Hepatocyte (in vitro differentiated cells): ENCODE data around the gene ZNF263. TPM values are rescaled to one million over a fixed set of nuclear protein-coding genes. Genes with fewer than 3 reads are reported as not detected.

Source experiments
- DNase-seq: peaks from one replicate; pipeline ENCODE4 v3.0.0-alpha.2; 2016; ENCODE audit warnings: low spot score
- H2AFZ ChIP-seq: fragments of 200-600 bp; sonication (generic); 2 replicates; pipeline ENCODE4 v1.6.0; 2016; ENCODE audit warnings: antibody characterized with exemption, mild to moderate bottlenecking
- H3K27ac ChIP-seq: fragments of 200-600 bp; sonication (generic); 2 replicates; pipeline ENCODE4 v1.5.1; 2016; ENCODE audit warnings: mild to moderate bottlenecking
- H3K27me3 ChIP-seq: fragments of 200-600 bp; sonication (generic); 2 replicates; pipeline ENCODE4 v1.6.1; 2016
- H3K36me3 ChIP-seq: fragments of 200-600 bp; sonication (generic); replicated peaks from 2 replicates; pipeline ENCODE4 v1.5.1; 2016; ENCODE audit warnings: low read depth; ENCODE audit not compliant: insufficient read depth
- H3K4me1 ChIP-seq: fragments of 200-600 bp; sonication (generic); 2 replicates; pipeline ENCODE4 v1.5.1; 2016; ENCODE audit warnings: mild to moderate bottlenecking, moderate library complexity; ENCODE audit not compliant: insufficient read depth
- H3K4me2 ChIP-seq: fragments of 200-600 bp; sonication (generic); 2 replicates; pipeline ENCODE4 v1.6.0; 2016
- H3K4me3 ChIP-seq: fragments of 200-600 bp; sonication (generic); 2 replicates; pipeline ENCODE4 v1.5.1; 2016; ENCODE audit warnings: mild to moderate bottlenecking
- H3K79me2 ChIP-seq: fragments of 200-600 bp; sonication (generic); 2 replicates; pipeline ENCODE4 v1.6.0; 2017; ENCODE audit warnings: mild to moderate bottlenecking
- H3K9me2 ChIP-seq: fragments of 200-600 bp; sonication (generic); replicated peaks from 2 replicates; pipeline ENCODE4 v1.6.0; 2017; ENCODE audit warnings: mild to moderate bottlenecking; ENCODE audit not compliant: insufficient read depth
- H3K9me3 ChIP-seq: fragments of 200-600 bp; sonication (generic); 2 replicates; pipeline ENCODE4 v1.5.1; 2016; ENCODE audit warnings: low read depth, mild to moderate bottlenecking
- H4K20me1 ChIP-seq: fragments of 200-600 bp; sonication (generic); 2 replicates; pipeline ENCODE4 v1.6.0; 2016; ENCODE audit warnings: mild to moderate bottlenecking; ENCODE audit not compliant: insufficient read depth, poor library complexity, severe bottlenecking
- CTCF ChIP-seq: fragments of 200-600 bp; sonication (generic); IDR thresholded peaks from 2 replicates; pipeline ENCODE4 v1.5.1; 2016; ENCODE audit warnings: antibody characterized with exemption, mild to moderate bottlenecking; ENCODE audit not compliant: poor library complexity
- EZH2 ChIP-seq: fragments of 200-600 bp; sonication (generic); IDR thresholded peaks from 2 replicates; pipeline ENCODE4 v1.6.1; 2016; ENCODE audit warnings: antibody characterized with exemption, mild to moderate bottlenecking, borderline replicate concordance
- EZH2phosphoT487 ChIP-seq: fragments of 200-600 bp; sonication (generic); IDR thresholded peaks from one replicate; pipeline ENCODE4 v1.6.1; 2018; ENCODE audit warnings: antibody characterized with exemption, mild to moderate bottlenecking, low read depth, moderate library complexity; ENCODE audit not compliant: unreplicated experiment, severe bottlenecking
- WGBS: methylation state at CpG from one replicate; pipeline ENCODE4 v1.1.6; 2016; ENCODE audit warnings: low lambda C conversion rate; ENCODE audit errors: missing lambda C conversion rate; 5-methylcytosine and 5-hydroxymethylcytosine counted together
- polyA plus RNA-seq: library from polyadenylated mRNA; unstranded; fragments of >200 nt; fragmentation: Nextera tagmentation; extraction: Ambion mirVana; gene quantifications from 2 replicates; pipeline ENCODE4 v1.2.1, GENCODE V29; 2016
- total RNA-seq: library from RNA; depleted of rRNA; stranded (reverse); fragments of >200 nt; gene quantifications from 2 replicates; pipeline ENCODE4 v1.2.3, GENCODE V29; 2014

ZNF263 gene
- total and polyA plus RNA-seq, 2 experiments from 2014 or later: 33.2 to 47.5 TPM

GRCh38 chr16:3305109-3306068 lies 22.1 kb downstream of the ZNF263 start, which contains the start of the genes TIGD7 and ZNF75A:
TSS of gene TIGD7 (minus strand) at chr16:3305430. CDS start at chr16:3300614, 4,816 bp downstream.
TSS of gene ZNF75A (plus strand) at chr16:3305497. CDS start at chr16:3308429, 2,932 bp downstream.
- Histone ChIP-seq H3K9me3 (peaks cover 61% of the 10 kb centered on the region), H3K4me1 (peaks cover 6% of the 10 kb centered on the region), H4K20me1 (no peaks in the 10 kb centered on the region), H3K27ac (peak within 1 kb of the TSS; percentile 99), H3K36me3 (peaks cover 29% of the 10 kb centered on the region), H3K27me3 (no peaks in the 10 kb centered on the region), H3K4me2 (peak within 1 kb of the TSS; percentile 99), H3K4me3 (peak within 1 kb of the TSS; percentile 60), H2AFZ (peak within 1 kb of the TSS; percentile 87), H3K9me2 (no peaks in the 10 kb centered on the region), H3K79me2 (peaks cover 24% of the 10 kb centered on the region)
- TF ChIP-seq EZH2phosphoT487 (no peak), CTCF (no peak), EZH2 (no peak)
- 4% methylated on average over 98 of the region's 103 CpGs for WGBS
- peak; percentile 93 for DNase-seq

- Histone ChIP-seq H3K4me1 (peaks cover 6% of the 10 kb centered on the region), H3K4me3 (peak overlapping the region; percentile 60), H3K9me3 (peaks cover 62% of the 10 kb centered on the region), H4K20me1 (no peaks in the 10 kb centered on the region), H3K79me2 (peaks cover 24% of the 10 kb centered on the region), H3K4me2 (peak overlapping the region; percentile 99), H3K27ac (peak overlapping the region; percentile 99), H3K27me3 (no peaks in the 10 kb centered on the region), H3K36me3 (peaks cover 29% of the 10 kb centered on the region), H3K9me2 (no peaks in the 10 kb centered on the region), H2AFZ (peak overlapping the region; percentile 87)
- no peak for DNase-seq
- TF ChIP-seq EZH2: no peak
- no peak for TF ChIP-seq EZH2phosphoT487
- no peak for TF ChIP-seq CTCF
- 84% methylated on average over 11 of the region's 11 CpGs for WGBS
Observed at GRCh38 chr16:3306078-3306477, 22.8 kb downstream of the ZNF263 start.

- TF ChIP-seq EZH2phosphoT487 (no peak), EZH2 (no peak), CTCF (no peak)
- no peak overlapping the region for H3K4me3 ChIP-seq
- no peak overlapping the region for H3K27ac ChIP-seq
- no peaks in the 10 kb centered on the region for H3K9me2 ChIP-seq
- no peaks in the 10 kb centered on the region for H3K27me3 ChIP-seq
- H4K20me1 ChIP-seq: no peaks in the 10 kb centered on the region
- no peak overlapping the region for H3K4me2 ChIP-seq
- H3K4me1 ChIP-seq: no peaks in the 10 kb centered on the region
- H2AFZ ChIP-seq: no peak overlapping the region
- WGBS: over 99% methylated on average over 4 of the region's 4 CpGs
- H3K9me3 ChIP-seq: peaks cover 84% of the 10 kb centered on the region
- H3K36me3 ChIP-seq: peaks cover 36% of the 10 kb centered on the region
- DNase-seq: no peak
- H3K79me2 ChIP-seq: peaks cover 8% of the 10 kb centered on the region
Observed at GRCh38 chr16:3311496-3311895, 28.2 kb downstream of the ZNF263 start.
